ENCODE results near the gene LIMK2.
A peak's percentile ranks its signal among the peaks of the same experiment; 100 is the strongest.

LIMK2 gene

DNA sequence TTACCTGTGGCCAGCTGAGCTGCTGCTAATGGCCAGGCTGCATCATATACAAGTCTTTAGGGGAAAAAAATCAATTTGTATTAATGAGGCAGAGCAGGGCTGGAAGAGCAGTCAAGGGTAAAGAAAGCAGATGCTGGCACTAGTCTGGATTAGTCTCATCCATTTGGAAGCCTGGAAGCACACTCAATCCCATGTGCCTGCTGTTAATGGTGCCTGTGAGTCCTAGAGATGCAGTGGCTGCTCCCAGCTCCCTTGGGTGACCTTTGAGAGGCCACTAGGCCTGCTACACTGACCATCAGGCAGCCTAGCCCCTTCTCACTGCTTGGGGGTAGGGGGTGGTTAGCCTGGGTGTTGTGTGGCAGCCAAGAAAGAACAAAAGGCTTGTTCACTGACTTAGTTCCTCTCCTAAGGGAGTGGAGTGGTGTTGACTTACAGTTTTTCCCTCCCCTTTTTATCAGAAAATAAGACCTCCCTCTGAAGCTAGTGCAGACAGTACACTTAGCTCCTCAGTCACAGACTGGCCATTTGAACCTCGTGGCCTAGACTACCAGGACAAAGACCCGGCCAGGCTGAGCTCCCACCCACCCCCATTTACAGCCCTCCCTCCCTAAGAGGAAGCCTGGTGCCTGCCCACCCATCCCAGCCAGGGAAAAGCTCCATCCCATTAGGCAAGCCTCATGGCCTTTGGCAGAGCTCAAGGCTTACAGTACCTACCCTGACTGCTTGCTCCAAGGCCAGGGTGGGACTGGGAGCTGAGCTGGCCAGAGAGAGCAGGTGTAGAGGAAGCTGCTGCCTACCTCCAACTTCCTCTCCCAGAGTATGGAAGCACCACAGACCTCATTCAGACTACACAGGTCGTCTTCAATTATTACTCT lies 72.4 kb downstream of the LIMK2 start:
- peak overlapping the region; percentile 99 for H3K27ac Mint-ChIP-seq
- peak overlapping the region; percentile 82 for H3K4me3 Mint-ChIP-seq
- H3K27me3 Mint-ChIP-seq, result no peaks in the 10 kb centered on the region
- peaks cover 12% of the 10 kb centered on the region for H3K36me3 Mint-ChIP-seq
- peaks cover 95% of the 10 kb centered on the region for H3K4me1 Mint-ChIP-seq (ENCODE audit: low read depth)
- no peaks in the 10 kb centered on the region for H3K9me3 Mint-ChIP-seq (ENCODE audit: low read depth)

DNA sequence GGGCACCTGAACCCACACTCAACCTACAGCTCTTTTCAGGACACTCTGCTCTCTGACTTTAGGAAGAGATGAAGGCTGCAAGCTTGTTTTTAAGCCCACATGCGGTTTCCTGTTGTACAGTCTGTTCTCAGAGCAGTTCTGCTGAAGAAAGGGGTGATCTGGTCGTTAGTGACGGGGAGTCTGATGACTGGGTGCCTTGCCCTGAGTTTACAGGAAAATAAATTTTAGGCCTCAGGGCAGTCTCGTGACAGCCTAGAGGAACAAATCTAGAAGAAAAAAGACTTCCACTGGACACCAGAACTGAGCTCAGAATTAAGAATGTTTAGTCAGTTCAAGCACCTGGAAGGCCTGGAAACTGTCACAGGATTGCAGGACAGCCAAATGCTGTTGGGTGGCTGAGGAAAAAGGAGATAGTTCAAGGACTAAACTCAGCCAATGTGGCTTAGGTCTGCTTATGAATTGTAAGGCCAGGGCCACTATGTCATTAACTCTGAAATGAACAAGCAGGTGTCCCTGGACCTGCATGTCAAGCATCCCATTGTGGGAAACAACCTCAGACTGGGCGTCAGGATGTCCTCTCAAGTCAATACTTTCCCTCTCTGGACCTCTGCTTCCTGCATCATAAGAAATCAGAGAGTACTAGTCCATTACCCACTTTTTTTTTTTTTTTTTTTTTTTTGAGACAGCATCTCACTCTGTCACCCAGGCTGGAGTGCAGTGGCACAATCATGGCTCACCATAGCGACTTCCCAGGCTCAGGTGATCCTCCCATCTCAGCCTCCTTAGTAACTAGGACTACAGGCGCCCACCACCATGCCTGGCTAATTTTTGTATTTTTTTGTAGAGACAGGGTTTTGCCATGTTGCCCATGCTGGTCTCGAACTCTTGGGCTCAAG lies 74.5 kb downstream of the LIMK2 start:
- peaks cover 7% of the 10 kb centered on the region for H3K36me3 Mint-ChIP-seq
- no peaks in the 10 kb centered on the region for H3K27me3 Mint-ChIP-seq
- H3K27ac Mint-ChIP-seq, result peak overlapping the region; percentile 99
- peak overlapping the region; percentile 82 for H3K4me3 Mint-ChIP-seq
- H3K9me3 Mint-ChIP-seq (ENCODE audit: low read depth), result no peaks in the 10 kb centered on the region
- peaks cover 82% of the 10 kb centered on the region for H3K4me1 Mint-ChIP-seq (ENCODE audit: low read depth)

DNA sequence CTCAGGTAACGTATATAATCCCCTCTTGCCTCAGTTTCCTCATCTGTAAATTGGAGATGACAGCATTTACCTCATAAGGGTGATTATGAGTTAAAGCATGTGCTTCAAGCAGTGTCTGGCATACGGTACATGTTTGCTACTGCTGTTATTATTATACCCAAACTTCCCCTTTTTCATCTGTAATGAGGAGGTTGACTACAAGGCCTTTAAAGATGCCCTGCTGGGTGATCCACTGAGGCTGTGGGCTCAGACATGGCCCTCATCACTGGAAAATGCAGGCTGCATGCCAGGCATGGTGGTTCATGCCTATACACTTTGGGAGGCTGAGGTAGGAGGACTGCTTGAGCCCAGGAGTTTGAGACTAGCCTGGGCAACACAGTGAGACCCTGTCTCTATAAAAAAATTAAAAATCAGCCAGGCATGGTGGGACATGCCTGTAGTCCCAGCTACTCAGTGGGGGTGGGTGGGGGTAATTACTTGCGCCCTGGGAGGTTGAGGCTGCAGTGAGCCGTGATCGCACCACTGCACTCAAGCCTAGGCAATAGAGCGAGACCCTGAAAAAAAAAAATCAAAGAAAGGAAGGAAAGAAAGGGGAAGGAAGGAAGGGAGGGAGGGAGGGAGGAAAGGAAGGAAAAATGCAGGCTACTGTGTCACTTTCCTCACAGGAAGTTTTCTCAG lies 75.9 kb downstream of the LIMK2 start:
- H3K27me3 Mint-ChIP-seq, result no peaks in the 10 kb centered on the region
- H3K4me3 Mint-ChIP-seq, result peak overlapping the region; percentile 97
- peak overlapping the region; percentile 99 for H3K27ac Mint-ChIP-seq
- H3K36me3 Mint-ChIP-seq, result peaks cover 7% of the 10 kb centered on the region
- no peaks in the 10 kb centered on the region for H3K9me3 Mint-ChIP-seq (ENCODE audit: low read depth)
- peaks cover 79% of the 10 kb centered on the region for H3K4me1 Mint-ChIP-seq (ENCODE audit: low read depth)

DNA sequence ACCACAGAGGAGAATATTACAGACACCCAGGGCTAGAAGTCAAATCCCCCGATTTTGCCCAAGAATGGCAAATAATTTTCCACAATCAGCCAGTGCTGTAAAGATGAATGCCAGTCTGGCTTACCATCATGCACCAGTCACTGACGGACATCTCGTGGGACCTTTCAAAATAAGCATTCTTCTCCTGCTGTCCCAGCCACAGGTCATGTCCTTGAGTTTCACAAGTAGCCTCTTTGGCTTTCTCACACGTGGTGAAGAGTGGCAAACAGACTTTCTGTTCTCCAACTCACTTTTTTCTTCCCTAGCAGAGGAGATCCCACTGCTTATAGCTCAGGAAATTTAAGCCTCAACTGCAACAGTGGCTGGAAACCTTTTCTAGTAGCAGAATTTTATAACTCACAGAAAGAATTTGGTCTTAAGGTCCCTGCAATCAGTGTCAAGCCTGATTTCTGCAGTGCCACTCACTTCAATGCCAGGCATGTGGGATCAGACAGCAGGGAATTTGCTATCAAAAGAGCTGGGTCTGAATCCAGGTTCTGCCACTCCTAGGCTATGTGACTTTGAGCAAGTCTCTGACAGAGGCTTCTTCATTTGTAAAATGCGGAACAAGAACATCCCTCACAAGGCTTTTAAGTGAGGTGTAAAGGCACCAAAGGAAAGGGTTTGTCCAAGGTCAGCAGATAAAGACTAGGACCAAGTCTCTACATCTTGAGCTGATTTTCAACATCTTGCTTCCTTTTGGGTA lies 76.6 kb downstream of the LIMK2 start:
- Mint-ChIP-seq H3K27ac (peak overlapping the region; percentile 99), H3K9me3 (ENCODE audit: low read depth) (no peaks in the 10 kb centered on the region), H3K36me3 (peaks cover 7% of the 10 kb centered on the region), H3K27me3 (no peaks in the 10 kb centered on the region), H3K4me1 (ENCODE audit: low read depth) (peaks cover 77% of the 10 kb centered on the region), H3K4me3 (peak overlapping the region; percentile 97)

DNA sequence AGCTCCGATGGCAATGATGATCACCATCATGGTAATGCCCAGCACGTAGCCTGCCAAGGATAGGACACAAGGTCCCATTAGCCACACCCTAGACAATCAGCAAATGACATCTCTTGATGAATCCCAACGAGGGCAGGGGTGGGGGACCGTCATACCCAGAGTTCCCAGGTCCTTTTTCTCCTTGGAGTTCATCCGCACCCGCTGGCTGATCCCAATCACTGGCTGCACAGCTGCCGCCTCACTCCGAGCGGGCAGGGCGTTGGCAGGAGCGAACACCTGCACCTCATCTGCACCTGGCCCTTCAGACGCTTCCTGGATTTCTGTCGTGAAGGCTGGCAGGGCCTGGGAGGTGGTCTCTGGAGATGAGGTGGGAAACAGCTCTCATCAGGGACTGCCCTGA lies 77.2 kb downstream of the LIMK2 start:
- no peaks in the 10 kb centered on the region for H3K27me3 Mint-ChIP-seq
- H3K9me3 Mint-ChIP-seq (ENCODE audit: low read depth), result no peaks in the 10 kb centered on the region
- H3K36me3 Mint-ChIP-seq, result peaks cover 7% of the 10 kb centered on the region
- peak overlapping the region; percentile 99 for H3K27ac Mint-ChIP-seq
- H3K4me3 Mint-ChIP-seq, result peak overlapping the region; percentile 97
- peaks cover 75% of the 10 kb centered on the region for H3K4me1 Mint-ChIP-seq (ENCODE audit: low read depth)

DNA sequence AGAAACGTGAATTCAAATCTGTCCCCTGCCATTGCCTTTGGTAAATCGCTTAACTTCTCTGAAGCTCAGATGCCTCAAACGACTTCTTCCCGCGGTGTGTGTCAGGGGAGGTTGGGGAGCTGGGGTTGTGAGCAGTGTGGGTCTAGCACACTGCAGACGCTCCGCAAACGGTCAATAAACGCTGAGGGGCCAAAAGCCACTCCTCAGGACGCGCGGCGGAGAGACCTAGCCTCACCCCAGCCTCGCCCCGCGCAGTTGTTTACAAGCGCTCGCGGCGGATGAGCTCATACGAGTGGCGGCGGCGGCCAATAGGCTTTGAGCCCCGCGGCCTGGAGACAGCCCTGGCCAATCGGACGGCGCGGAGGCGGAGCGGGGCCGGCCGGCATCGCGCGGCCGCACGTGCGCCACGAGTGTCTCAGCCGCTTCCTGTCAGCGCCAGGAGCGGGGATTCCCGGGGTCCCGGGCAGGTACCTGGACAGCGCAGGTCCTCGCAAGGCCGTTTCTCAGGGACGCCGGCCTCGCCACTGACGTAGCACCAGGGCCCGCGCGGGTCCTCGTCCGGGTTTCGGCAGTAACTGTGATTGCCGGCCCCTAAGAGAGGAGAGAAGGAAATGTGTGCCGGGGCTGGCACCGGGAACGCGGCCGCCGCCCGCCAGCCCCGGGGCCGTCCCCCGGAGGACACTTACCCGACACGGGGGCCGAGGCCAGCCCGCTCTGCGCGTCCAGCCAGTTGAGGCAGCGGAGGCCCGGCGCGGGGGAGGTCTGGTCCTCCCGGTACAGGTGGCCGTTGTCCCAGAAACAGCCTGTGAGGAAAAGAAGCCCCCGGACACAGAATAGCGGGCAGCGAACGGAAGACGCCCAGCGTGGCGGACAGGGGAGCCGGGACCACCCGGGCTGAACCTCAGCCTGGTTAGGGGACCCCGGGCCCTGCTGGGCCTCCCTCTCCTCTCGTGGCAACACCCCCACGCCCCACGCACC lies 78.7 kb downstream of the LIMK2 start:
- no peaks in the 10 kb centered on the region for H3K27me3 Mint-ChIP-seq
- H3K4me3 Mint-ChIP-seq, result peak overlapping the region; percentile 97
- peaks cover 70% of the 10 kb centered on the region for H3K4me1 Mint-ChIP-seq (ENCODE audit: low read depth)
- peaks cover 7% of the 10 kb centered on the region for H3K36me3 Mint-ChIP-seq
- H3K27ac Mint-ChIP-seq, result peak overlapping the region; percentile 99
- no peaks in the 10 kb centered on the region for H3K9me3 Mint-ChIP-seq (ENCODE audit: low read depth)

DNA sequence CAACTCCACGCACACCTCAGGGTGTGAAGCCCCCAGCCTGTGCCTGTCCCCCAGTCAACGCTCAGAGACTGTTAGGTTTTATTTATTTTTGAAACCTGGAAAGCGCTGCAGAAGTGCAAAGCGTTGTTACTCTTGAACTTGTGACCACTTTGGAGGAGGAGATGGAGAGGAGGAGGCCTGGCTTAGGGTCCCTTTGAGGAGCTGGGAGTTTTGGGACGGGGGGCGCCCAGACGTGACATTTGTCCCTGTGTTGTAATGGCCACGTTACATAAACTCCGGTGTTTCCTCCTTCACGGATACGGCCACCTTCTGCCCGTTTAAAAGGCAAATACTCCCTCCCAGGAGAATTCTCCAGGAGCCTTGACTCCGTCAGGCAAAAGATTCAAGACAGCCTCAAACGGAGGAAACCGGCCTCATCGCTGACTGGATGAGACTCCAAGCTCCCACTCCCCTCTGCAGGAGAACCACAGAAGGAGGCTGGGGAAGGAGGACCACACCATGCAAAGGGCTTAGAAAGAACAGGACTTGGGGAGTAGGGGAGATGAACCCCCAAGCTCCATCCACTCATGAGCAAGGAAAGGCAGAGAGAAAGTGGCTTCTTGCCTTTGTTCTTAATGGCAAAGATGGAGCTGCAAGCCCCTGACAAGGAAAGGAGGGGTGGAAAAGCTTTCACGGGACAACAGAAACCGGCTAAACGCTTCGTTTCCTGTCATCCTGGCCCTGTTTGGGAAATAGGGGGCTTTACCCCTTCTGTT lies 79.6 kb downstream of the LIMK2 start:
- H3K4me3 Mint-ChIP-seq, result peak overlapping the region; percentile 97
- no peaks in the 10 kb centered on the region for H3K9me3 Mint-ChIP-seq (ENCODE audit: low read depth)
- H3K27me3 Mint-ChIP-seq, result no peaks in the 10 kb centered on the region
- peaks cover 4% of the 10 kb centered on the region for H3K36me3 Mint-ChIP-seq
- H3K27ac Mint-ChIP-seq, result peak overlapping the region; percentile 94
- H3K4me1 Mint-ChIP-seq (ENCODE audit: low read depth), result peaks cover 73% of the 10 kb centered on the region

DNA sequence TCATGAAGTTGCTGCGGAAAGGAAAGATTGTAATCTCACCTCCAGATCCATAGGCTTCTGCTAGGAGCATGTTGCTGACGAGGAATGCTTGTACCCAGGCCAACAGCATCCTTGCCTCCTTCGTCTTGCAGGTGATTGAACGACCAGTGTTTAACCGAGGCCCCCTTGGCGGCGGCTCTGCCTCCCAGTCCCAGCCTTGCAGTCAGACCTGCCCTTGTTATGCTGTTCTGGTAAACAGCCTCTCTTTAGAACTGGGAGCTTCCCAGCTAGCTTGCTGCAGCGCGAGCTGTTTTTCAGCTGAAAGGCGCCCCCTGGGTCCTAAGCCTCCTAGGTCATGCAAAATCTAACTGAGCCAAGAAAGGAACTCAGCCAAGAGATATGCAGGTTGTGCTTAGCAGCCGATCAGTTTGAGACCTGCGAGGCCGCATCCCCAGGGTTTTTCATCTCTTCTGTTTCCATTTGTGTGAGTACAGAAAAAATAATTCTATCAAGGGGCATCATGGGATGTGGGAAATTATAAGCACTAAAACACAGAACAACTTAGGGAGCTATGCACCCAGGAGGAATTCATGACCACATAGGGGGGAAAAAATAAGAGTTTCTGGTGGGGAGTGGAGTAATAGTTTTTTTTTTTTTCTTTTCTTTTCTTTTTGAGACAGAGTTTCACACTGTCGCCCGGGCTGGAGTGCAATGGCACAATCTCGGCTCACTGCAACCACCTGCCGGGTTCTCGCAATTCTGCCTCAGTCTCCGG lies 80.3 kb downstream of the LIMK2 start, which contains the start of gene PIK3IP1:
TSS of gene PIK3IP1 (minus strand) at position 253 of the 754 bp plus-strand sequence. CDS start at position 109, 144 bp downstream.
- Mint-ChIP-seq H3K9me3 (ENCODE audit: low read depth) (no peaks in the 10 kb centered on the region), H3K4me1 (ENCODE audit: low read depth) (peaks cover 75% of the 10 kb centered on the region)

DNA sequence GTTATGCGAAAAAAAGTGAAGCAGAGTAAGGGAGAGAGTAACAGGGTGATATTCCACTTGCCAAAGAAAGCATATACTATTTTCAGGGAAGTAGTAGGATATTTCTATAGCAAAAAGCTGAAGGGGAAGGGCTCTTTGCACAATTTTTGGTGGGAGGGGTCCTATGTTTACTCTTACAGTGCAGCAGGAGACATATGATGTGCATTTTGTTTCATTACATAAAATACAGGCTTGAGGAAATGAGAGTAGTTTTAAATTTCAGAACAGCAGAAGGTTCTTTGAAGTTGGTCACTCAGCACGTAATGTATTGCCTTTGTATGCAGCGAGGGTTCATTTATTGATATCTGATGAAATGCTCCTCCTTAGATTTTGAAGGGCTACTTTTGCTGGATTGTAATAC lies 83.3 kb downstream of the LIMK2 start:
- Mint-ChIP-seq H3K4me3 (peak overlapping the region; percentile 63), H3K36me3 (peaks cover under 1% of the 10 kb centered on the region), H3K9me3 (ENCODE audit: low read depth) (no peaks in the 10 kb centered on the region), H3K4me1 (ENCODE audit: low read depth) (peaks cover 65% of the 10 kb centered on the region), H3K27ac (peak overlapping the region; percentile 92), H3K27me3 (no peaks in the 10 kb centered on the region)

More for the DNA sequence above, 80.3 kb downstream of the LIMK2 start, which contains the start of gene PIK3IP1:
- peak within 1 kb of the TSS; percentile 97 for H3K4me3 Mint-ChIP-seq
- peaks cover 4% of the 10 kb centered on the region for H3K36me3 Mint-ChIP-seq
- peak within 1 kb of the TSS; percentile 94 for H3K27ac Mint-ChIP-seq
- no peaks in the 10 kb centered on the region for H3K27me3 Mint-ChIP-seq

DNA sequence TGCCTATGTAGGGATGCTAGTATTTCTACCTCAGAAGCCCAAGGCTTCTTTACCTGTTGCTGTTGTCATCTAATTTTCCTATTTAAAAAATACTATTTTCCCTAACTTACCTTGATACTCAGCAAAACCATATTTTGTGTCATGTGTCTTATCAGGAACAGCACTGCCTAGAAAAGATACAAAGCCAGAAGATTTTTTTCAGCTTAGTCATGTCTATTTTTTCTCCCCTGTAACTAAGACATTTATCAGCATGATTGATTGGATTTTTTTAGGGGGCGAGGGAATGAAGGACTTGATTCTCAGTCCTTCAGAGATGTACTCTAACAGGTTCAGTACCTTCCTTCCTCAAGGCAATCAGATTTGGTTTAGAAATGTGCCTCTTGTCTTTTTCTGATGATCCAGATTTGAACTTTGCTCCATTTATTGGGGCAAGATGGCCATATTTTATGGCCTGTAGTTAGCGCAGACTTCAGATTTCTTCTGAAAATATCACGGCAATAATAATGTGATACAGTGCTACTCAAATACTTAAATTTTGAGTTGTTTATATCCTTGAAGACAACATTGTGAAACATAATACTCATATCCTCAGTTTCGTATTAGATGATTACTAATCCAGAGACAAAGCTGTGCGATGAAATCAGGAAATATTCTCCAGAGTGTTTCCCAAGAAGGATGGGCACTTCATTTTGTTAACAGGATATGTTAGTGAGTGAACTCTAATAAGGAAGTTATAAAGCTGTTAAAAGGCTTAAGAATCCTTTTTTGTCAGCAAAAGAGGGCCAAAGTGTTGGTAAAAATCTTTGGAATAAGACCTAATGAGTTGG lies 83.9 kb downstream of the LIMK2 start:
- peaks cover 2% of the 10 kb centered on the region for H3K36me3 Mint-ChIP-seq
- H3K27ac Mint-ChIP-seq, result peak overlapping the region; percentile 92
- H3K9me3 Mint-ChIP-seq (ENCODE audit: low read depth), result no peaks in the 10 kb centered on the region
- H3K4me1 Mint-ChIP-seq (ENCODE audit: low read depth), result peaks cover 71% of the 10 kb centered on the region
- no peaks in the 10 kb centered on the region for H3K27me3 Mint-ChIP-seq
- peak overlapping the region; percentile 63 for H3K4me3 Mint-ChIP-seq

DNA sequence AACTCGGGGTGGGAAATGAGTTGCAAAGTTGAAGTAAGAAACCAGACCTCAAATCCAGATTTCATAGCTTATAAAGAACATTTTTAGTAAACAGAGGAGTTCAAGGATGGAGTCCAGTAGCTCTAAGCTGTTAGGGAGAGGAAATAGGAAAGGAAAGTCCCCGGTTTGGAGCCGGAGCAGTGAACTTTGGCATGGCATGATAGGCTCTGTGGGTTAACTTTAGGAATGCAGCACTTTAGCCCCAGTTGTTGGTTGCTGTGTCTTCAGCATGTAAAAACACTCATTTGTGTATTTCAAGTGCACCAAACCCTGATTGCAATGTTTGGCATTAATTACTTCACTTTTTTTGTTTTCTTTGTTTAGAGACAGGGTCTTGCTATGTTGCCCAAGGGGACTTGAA lies 88.8 kb downstream of the LIMK2 start:
- peaks cover 66% of the 10 kb centered on the region for H3K4me1 Mint-ChIP-seq (ENCODE audit: low read depth)
- H3K4me3 Mint-ChIP-seq, result no peak overlapping the region
- no peaks in the 10 kb centered on the region for H3K27me3 Mint-ChIP-seq
- no peaks in the 10 kb centered on the region for H3K9me3 Mint-ChIP-seq (ENCODE audit: low read depth)
- peaks cover 2% of the 10 kb centered on the region for H3K36me3 Mint-ChIP-seq
- peak overlapping the region; percentile 25 for H3K27ac Mint-ChIP-seq

All from activated naive CD8-positive, alpha-beta T cell (primary cell).